GM12878 (cell line): ENCODE data around the gene RPS28.

Experiments used
- ATF7 ChIP-seq: fragments of 450-650 bp; IDR thresholded peaks from 2 replicates; pipeline ENCODE4 v1.6.1; 2016; ENCODE audit warnings: low read depth, mild to moderate bottlenecking
- CBFB ChIP-seq: IDR thresholded peaks from 2 replicates; pipeline ENCODE4 v1.6.1; 2016; ENCODE audit warnings: antibody characterized with exemption, low read depth
- CBX3 ChIP-seq: fragments of 200-600 bp; sonication (generic); IDR thresholded peaks from 2 replicates; pipeline ENCODE4 v1.6.1; 2016; ENCODE audit warnings: low read depth, borderline replicate concordance
- CHD1 ChIP-seq: IDR thresholded peaks from 2 replicates; pipeline ENCODE4 v1.6.1; 2012; ENCODE audit warnings: low read depth, low read length, improper control_type of control experiment
- CTCF ChIP-seq, 3 experiments: IDR thresholded peaks in 2 of 3; conservative IDR thresholded peaks in 1 of 3; 2 replicates each; pipeline ENCODE4 v1.5.1; 2011; ENCODE audit warnings: low read depth in 3 of 3, low read length in 3 of 3, mild to moderate bottlenecking in 3 of 3, control low read depth in 2 of 3, moderate library complexity in 2 of 3, inconsistent platforms in 1 of 3, mixed read lengths in 1 of 3; ENCODE audit not compliant: control insufficient read depth in 2 of 3, insufficient read depth in 1 of 3; ENCODE audit errors: extremely low read depth in 1 of 3
- DPF2 ChIP-seq: fragments of 450-650 bp; IDR thresholded peaks from 2 replicates; pipeline ENCODE4 v1.6.1; 2017; ENCODE audit warnings: mild to moderate bottlenecking
- ESRRA ChIP-seq: IDR thresholded peaks from 2 replicates; pipeline ENCODE4 v1.6.1; 2012; ENCODE audit warnings: mild to moderate bottlenecking, low read length, improper control_type of control experiment
- EZH2 ChIP-seq: IDR thresholded peaks from 2 replicates; pipeline ENCODE4 v1.6.1; 2012; ENCODE audit warnings: low read depth, mild to moderate bottlenecking, control low read depth, inconsistent platforms, low read length, borderline replicate concordance; ENCODE audit not compliant: control insufficient read depth
- LARP7 ChIP-seq: fragments of 450-650 bp; IDR thresholded peaks from 2 replicates; pipeline ENCODE4 v1.6.1; 2017; ENCODE audit warnings: mild to moderate bottlenecking
- NRF1 ChIP-seq: conservative IDR thresholded peaks from 2 replicates; pipeline ENCODE4 v1.6.1; 2011; ENCODE audit warnings: mild to moderate bottlenecking, low read depth, low read length, improper control_type of control experiment
- POLR2A ChIP-seq: IDR thresholded peaks from 2 replicates; pipeline ENCODE4 v1.6.1; 2011; ENCODE audit warnings: low read depth, mild to moderate bottlenecking, low read length
- REST ChIP-seq: IDR thresholded peaks from 2 replicates; pipeline ENCODE4 v1.6.1; 2012; ENCODE audit warnings: mild to moderate bottlenecking, low read depth, low read length
- STAT3 ChIP-seq: IDR thresholded peaks from 2 replicates; pipeline ENCODE4 v1.6.1; 2011; ENCODE audit warnings: low read depth, low read length, improper control_type of control experiment

GRCh38 chr19:8367327-8368001, 46.2 kb downstream of the RPS28 start:
- no peak for TF ChIP-seq REST
- no peak for TF ChIP-seq LARP7
- TF ChIP-seq CTCF (IDR thresholded peaks at IDR 0.05 in 2 of 3, conservative IDR thresholded peaks at IDR 0.05 in 1 of 3; ENCODE audit: control insufficient read depth in 2 of 3, extremely low read depth in 1 of 3, insufficient read depth in 1 of 3, low read depth in 3 of 3, low read length in 3 of 3), result no peak
- no peak for TF ChIP-seq EZH2
- no peak for TF ChIP-seq POLR2A
- TF ChIP-seq ATF7, result no peak
- TF ChIP-seq DPF2, result no peak
- TF ChIP-seq ESRRA, result no peak
- TF ChIP-seq CHD1, result no peak
- no peak for TF ChIP-seq CBFB
- no peak for TF ChIP-seq CBX3
- TF ChIP-seq STAT3, result no peak
- no peak for TF ChIP-seq NRF1
